Esophagus squamous epithelium (tissue), 4 donors: Measurements from ENCODE around the gene PCDHB1.

Experiments used
- CTCF ChIP-seq, 6 experiments: fragments of 450-650 bp in 4 of 6; fragments of 200-600 bp in 2 of 6; sonication (generic) in 2 of 6; IDR thresholded peaks; one replicate each; pipeline ENCODE4 v1.5.1; 2016 to 2019; ENCODE audit warnings: antibody characterized with exemption in 6 of 6, mild to moderate bottlenecking in 4 of 6, moderate library complexity in 4 of 6
- POLR2A ChIP-seq, 4 donors: fragments of 450-650 bp; IDR thresholded peaks; one replicate each; pipeline ENCODE4 v1.6.1; 2017; ENCODE audit warnings: antibody characterized with exemption in 4 of 4, mild to moderate bottlenecking in 4 of 4, moderate library complexity in 3 of 4

DNA sequence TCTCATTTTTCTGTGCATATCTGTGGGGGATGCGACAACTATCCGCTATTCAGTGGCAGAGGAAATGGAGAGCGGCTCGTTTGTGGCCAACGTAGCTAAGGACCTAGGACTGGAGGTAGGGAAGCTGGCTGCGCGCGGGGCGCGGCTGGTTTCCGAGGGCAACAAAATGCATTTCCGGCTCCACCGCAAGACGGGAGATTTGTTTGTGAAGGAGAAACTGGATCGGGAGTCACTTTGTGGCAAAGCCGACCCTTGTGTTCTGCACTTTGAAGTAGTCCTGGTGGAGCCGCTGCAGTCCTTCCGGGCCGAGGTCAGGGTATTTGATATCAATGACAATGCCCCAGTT, 320 bp downstream of the PCDHB1 start:
- TF ChIP-seq CTCF (IDR thresholded peaks at IDR 0.05) (no peak), POLR2A (IDR thresholded peaks at IDR 0.05) (no peak)
